H9 (cell line): ENCODE measurements around the gene GPR137B. TPM values are rescaled to one million over a fixed set of nuclear protein-coding genes. Genes with fewer than 3 reads are reported as not detected.

Experiments used
- DNase-seq: peaks from one replicate; pipeline ENCODE4 v3.0.0-alpha.2; 2017
- H2AFZ ChIP-seq: one replicate; pipeline ENCODE4 v1.6.1; 2013; ENCODE audit warnings: mild to moderate bottlenecking, low read length, control low read depth, moderate library complexity
- H2AK5ac ChIP-seq: 2 replicates; pipeline ENCODE4 v1.6.1; 2013; ENCODE audit warnings: low read length, control low read depth, mixed read lengths; ENCODE audit not compliant: insufficient read length
- H2BK120ac ChIP-seq: one replicate; pipeline ENCODE4 v1.6.1; 2013; ENCODE audit warnings: low read depth, mild to moderate bottlenecking, low read length, control low read depth, inconsistent platforms; ENCODE audit not compliant: poor library complexity, severe bottlenecking
- H2BK12ac ChIP-seq: 2 replicates; pipeline ENCODE4 v1.6.1; 2013; ENCODE audit warnings: low read length, control low read depth, mixed read lengths, low read depth; ENCODE audit not compliant: insufficient read length
- H2BK15ac ChIP-seq: 2 replicates; pipeline ENCODE4 v1.6.1; 2013; ENCODE audit warnings: low read depth, low read length, control low read depth
- H2BK20ac ChIP-seq: one replicate; pipeline ENCODE4 v1.6.1; 2013; ENCODE audit warnings: low read depth, mild to moderate bottlenecking, low read length, control low read depth, inconsistent platforms; ENCODE audit not compliant: poor library complexity, severe bottlenecking
- H2BK5ac ChIP-seq: 2 replicates; pipeline ENCODE4 v1.6.1; 2013; ENCODE audit warnings: low read length, control low read depth, mixed read lengths; ENCODE audit not compliant: insufficient read length
- H3K14ac ChIP-seq: 2 replicates; pipeline ENCODE4 v1.6.1; 2013; ENCODE audit warnings: low read length, control low read depth; ENCODE audit not compliant: insufficient read depth
- H3K18ac ChIP-seq: 2 replicates; pipeline ENCODE4 v1.6.1; 2013; ENCODE audit warnings: low read depth, mild to moderate bottlenecking, mixed read lengths, low read length, control low read depth; ENCODE audit not compliant: insufficient read length
- H3K23ac ChIP-seq: 2 replicates; pipeline ENCODE4 v1.6.1; 2013; ENCODE audit warnings: low read length, control low read depth, mixed read lengths, low read depth; ENCODE audit not compliant: insufficient read length
- H3K23me2 ChIP-seq: 2 replicates; pipeline ENCODE4 v1.6.1; 2013; ENCODE audit warnings: low read depth, mild to moderate bottlenecking, mixed read lengths, low read length, control low read depth; ENCODE audit not compliant: insufficient read length, poor library complexity, severe bottlenecking
- H3K27ac ChIP-seq: 2 replicates; pipeline ENCODE4 v1.5.1; 2013; ENCODE audit warnings: low read length, control low read depth, mixed read lengths, low read depth; ENCODE audit not compliant: insufficient read length
- H3K27me3 ChIP-seq: 2 replicates; pipeline ENCODE4 v1.6.1; 2013; ENCODE audit warnings: low read length, control low read depth, inconsistent platforms; ENCODE audit not compliant: insufficient read depth
- H3K4ac ChIP-seq: 2 replicates; pipeline ENCODE4 v1.6.1; 2013; ENCODE audit warnings: low read depth, mild to moderate bottlenecking, control low read depth, inconsistent platforms, low read length, moderate library complexity
- H3K4me1 ChIP-seq: 2 replicates; pipeline ENCODE4 v1.6.1; 2013; ENCODE audit warnings: low read length, control low read depth, inconsistent platforms; ENCODE audit not compliant: insufficient read depth
- H3K4me2 ChIP-seq: 2 replicates; pipeline ENCODE4 v1.6.1; 2013; ENCODE audit warnings: low read length, control low read depth, mixed read lengths; ENCODE audit not compliant: insufficient read length, insufficient read depth
- H3K56ac ChIP-seq: 2 replicates; pipeline ENCODE4 v1.6.1; 2013; ENCODE audit warnings: low read depth, mild to moderate bottlenecking, mixed read lengths, low read length, control low read depth; ENCODE audit not compliant: insufficient read length
- H3K79me1 ChIP-seq: 2 replicates; pipeline ENCODE4 v1.6.1; 2013; ENCODE audit warnings: low read depth, mild to moderate bottlenecking, moderate library complexity, low read length, control low read depth, inconsistent platforms; ENCODE audit not compliant: insufficient read depth, poor library complexity, severe bottlenecking
- H3K79me2 ChIP-seq: 2 replicates; pipeline ENCODE4 v1.6.1; 2013; ENCODE audit warnings: low read length, control low read depth, inconsistent platforms; ENCODE audit not compliant: insufficient read depth
- H3K9ac ChIP-seq: 2 replicates; pipeline ENCODE4 v1.6.1; 2013; ENCODE audit warnings: low read length, control low read depth, mixed read lengths; ENCODE audit not compliant: insufficient read length; ENCODE audit errors: extremely low read depth
- H3K9me3 ChIP-seq: one replicate; pipeline ENCODE4 v1.6.1; 2013; ENCODE audit warnings: low read depth, low read length, inconsistent platforms; ENCODE audit not compliant: control insufficient read depth
- H3T11ph ChIP-seq: one replicate; pipeline ENCODE4 v1.6.1; 2013; ENCODE audit warnings: mild to moderate bottlenecking, low read length, control low read depth, inconsistent platforms
- H4K20me1 ChIP-seq: one replicate; pipeline ENCODE4 v1.6.1; 2013; ENCODE audit not compliant: control insufficient read depth, insufficient read length, insufficient read depth
- H4K5ac ChIP-seq: 2 replicates; pipeline ENCODE4 v1.6.1; 2013; ENCODE audit warnings: low read depth, mild to moderate bottlenecking, mixed read lengths, low read length, control low read depth; ENCODE audit not compliant: insufficient read length
- H4K8ac ChIP-seq: replicated peaks from 2 replicates; pipeline ENCODE4 v1.6.1; 2013; ENCODE audit warnings: low read length, control low read depth, mixed read lengths, low read depth; ENCODE audit not compliant: insufficient read length
- H4K91ac ChIP-seq: 2 replicates; pipeline ENCODE4 v1.6.1; 2013; ENCODE audit warnings: low read depth, mild to moderate bottlenecking, moderate library complexity, mixed read lengths, low read length, control low read depth; ENCODE audit not compliant: insufficient read length
- H3K27ac Mint-ChIP-seq, 3 experiments: 2 replicates in 2 of 3; 3 replicates in 1 of 3; pipeline ENCODE4 v1.8.0; 2020 to 2021; ENCODE audit warnings: mixed read lengths in 3 of 3, mild to moderate bottlenecking in 1 of 3, moderate library complexity in 1 of 3
- H3K27me3 Mint-ChIP-seq: 2 replicates; pipeline ENCODE4 v1.8.0; 2021; ENCODE audit warnings: low read depth, mild to moderate bottlenecking, moderate library complexity, mixed read lengths
- H3K36me3 Mint-ChIP-seq, 3 experiments: 2 replicates in 2 of 3; 3 replicates in 1 of 3; pipeline ENCODE4 v1.8.0; 2020 to 2021; ENCODE audit warnings: low read depth in 3 of 3, mixed read lengths in 3 of 3; ENCODE audit not compliant: insufficient read depth in 1 of 3
- H3K4me1 Mint-ChIP-seq, 2 experiments: 2 replicates each; pipeline ENCODE4 v1.8.0; 2020; ENCODE audit warnings: mixed read lengths in 2 of 2
- H3K4me3 Mint-ChIP-seq, 2 experiments: 2 replicates in 1 of 2; 3 replicates in 1 of 2; pipeline ENCODE4 v1.8.0; 2020 to 2021; ENCODE audit warnings: mild to moderate bottlenecking in 2 of 2, mixed read lengths in 2 of 2, moderate library complexity in 1 of 2
- H3K9me3 Mint-ChIP-seq, 2 experiments: 2 replicates in 1 of 2; 3 replicates in 1 of 2; pipeline ENCODE4 v1.8.0; 2020; ENCODE audit warnings: mild to moderate bottlenecking in 2 of 2, mixed read lengths in 2 of 2, moderate library complexity in 1 of 2
- CTCF ChIP-seq: fragments of 200-600 bp; sonication (generic); conservative IDR thresholded peaks from 3 replicates; pipeline ENCODE4 v1.8.0; 2021; ENCODE audit warnings: antibody characterized with exemption, mild to moderate bottlenecking
- WGBS: extraction: QIAGEN DNeasy Blood & Tissue Kit; methylation state at CpG from one replicate; pipeline ENCODE4 v1.1.7; 2013; ENCODE audit warnings: missing lambda C conversion rate, low lambda C conversion rate, mixed read lengths; ENCODE audit not compliant: insufficient read length; ENCODE audit errors: extremely low coverage; 5-methylcytosine and 5-hydroxymethylcytosine counted together
- total RNA-seq: library from RNA; stranded (reverse); gene quantifications from 2 replicates; pipeline ENCODE4 v1.2.1, GENCODE V29; 2021

GPR137B gene
- total RNA-seq, 1 experiment from 2014 or later: 5.9 TPM

GRCh38 chr1:236201786-236202185, 59.4 kb downstream of the GPR137B start:
- H3K4me3 Mint-ChIP-seq: no peak overlapping the region
- Histone ChIP-seq H4K8ac (no peak overlapping the region), H3K23ac (no peak overlapping the region), H2BK15ac (no peak overlapping the region), H3K27ac (no peak overlapping the region), H2AK5ac (no peak overlapping the region), H3K14ac (no peak overlapping the region), H2AFZ (no peak overlapping the region), H2BK20ac (no peak overlapping the region), H3T11ph (no peak overlapping the region), H3K9me3 (no peaks in the 10 kb centered on the region), H4K20me1 (no peaks in the 10 kb centered on the region), H4K91ac (no peak overlapping the region), H3K4me1 (no peaks in the 10 kb centered on the region), H3K23me2 (no peaks in the 10 kb centered on the region), H3K79me2 (no peaks in the 10 kb centered on the region), H3K18ac (no peak overlapping the region), H3K56ac (no peak overlapping the region), H3K4ac (no peak overlapping the region), H2BK5ac (no peak overlapping the region), H3K79me1 (no peaks in the 10 kb centered on the region), H3K27me3 (no peaks in the 10 kb centered on the region), H3K4me2 (no peak overlapping the region), H2BK12ac (no peak overlapping the region), H2BK120ac (no peak overlapping the region), H3K9ac (no peak overlapping the region), H4K5ac (no peak overlapping the region)
- H3K4me1 Mint-ChIP-seq: peaks cover 7 to 8% of the 10 kb centered on the region in 2 experiments
- DNase-seq: no peak
- H3K27me3 Mint-ChIP-seq: no peaks in the 10 kb centered on the region; the same call in 1 of the 2 replicates
- H3K27ac Mint-ChIP-seq: no peak overlapping the region
- no peak for TF ChIP-seq CTCF
- peaks cover 27 to 33% of the 10 kb centered on the region in 2 experiments for H3K9me3 Mint-ChIP-seq
- peaks cover 24 to 59% (median 46%) of the 10 kb centered on the region in 3 experiments for H3K36me3 Mint-ChIP-seq
- WGBS: no CpG with 5 or more reads among the region's 1 CpG
